ENCODE results near the gene TGM6.

TGM6 gene

GRCh38 chr20:2340136-2340535 is 40.6 kb upstream of the TGM6 start:
- Histone ChIP-seq H3K4me1 (no peaks in the 10 kb centered on the region), H3K9ac (no peak overlapping the region), H2AFZ (no peak overlapping the region), H3K27ac (no peak overlapping the region), H3K36me3 (ENCODE audit: control insufficient read depth, insufficient read depth, low read length) (no peaks in the 10 kb centered on the region), H3K79me2 (no peaks in the 10 kb centered on the region), H3K4me2 (ENCODE audit: low read length) (no peak overlapping the region), H3K27me3 (ENCODE audit: control insufficient read depth, insufficient read depth, low read length) (no peaks in the 10 kb centered on the region), H3K4me3 (ENCODE audit: low read depth, low read length) (no peak overlapping the region), H3K9me3 (ENCODE audit: control insufficient read depth, low read length) (no peaks in the 10 kb centered on the region)
- TF ChIP-seq, protein P1, sequence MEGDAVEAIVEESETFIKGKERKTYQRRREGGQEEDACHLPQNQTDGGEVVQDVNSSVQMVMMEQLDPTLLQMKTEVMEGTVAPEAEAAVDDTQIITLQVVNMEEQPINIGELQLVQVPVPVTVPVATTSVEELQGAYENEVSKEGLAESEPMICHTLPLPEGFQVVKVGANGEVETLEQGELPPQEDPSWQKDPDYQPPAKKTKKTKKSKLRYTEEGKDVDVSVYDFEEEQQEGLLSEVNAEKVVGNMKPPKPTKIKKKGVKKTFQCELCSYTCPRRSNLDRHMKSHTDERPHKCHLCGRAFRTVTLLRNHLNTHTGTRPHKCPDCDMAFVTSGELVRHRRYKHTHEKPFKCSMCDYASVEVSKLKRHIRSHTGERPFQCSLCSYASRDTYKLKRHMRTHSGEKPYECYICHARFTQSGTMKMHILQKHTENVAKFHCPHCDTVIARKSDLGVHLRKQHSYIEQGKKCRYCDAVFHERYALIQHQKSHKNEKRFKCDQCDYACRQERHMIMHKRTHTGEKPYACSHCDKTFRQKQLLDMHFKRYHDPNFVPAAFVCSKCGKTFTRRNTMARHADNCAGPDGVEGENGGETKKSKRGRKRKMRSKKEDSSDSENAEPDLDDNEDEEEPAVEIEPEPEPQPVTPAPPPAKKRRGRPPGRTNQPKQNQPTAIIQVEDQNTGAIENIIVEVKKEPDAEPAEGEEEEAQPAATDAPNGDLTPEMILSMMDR (IDR thresholded peaks at IDR 0.05), result no peak

DNA sequence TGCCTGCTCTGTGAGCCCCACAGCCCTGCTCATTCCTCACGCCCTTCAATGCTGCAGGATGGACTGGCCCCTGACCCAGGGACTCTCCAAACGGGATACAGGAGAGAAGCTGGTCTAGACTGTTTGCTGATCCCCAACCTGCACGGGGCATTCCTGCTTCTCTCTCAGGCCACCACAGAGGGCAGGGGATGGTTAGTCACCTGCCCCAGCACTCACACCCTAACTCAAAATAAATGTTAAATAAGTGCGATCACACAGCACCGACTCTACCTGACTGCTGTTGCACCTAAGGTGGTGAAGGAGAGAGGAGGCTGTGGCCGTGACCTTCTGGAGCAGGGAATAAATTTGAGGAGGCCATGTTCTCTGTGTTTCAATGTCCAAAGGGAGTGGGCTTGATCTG is 39.9 kb upstream of the TGM6 start:
- no peaks in the 10 kb centered on the region for H3K79me2 ChIP-seq
- H3K36me3 ChIP-seq (ENCODE audit: control insufficient read depth, insufficient read depth, low read length), result no peaks in the 10 kb centered on the region
- no peaks in the 10 kb centered on the region for H3K27me3 ChIP-seq (ENCODE audit: control insufficient read depth, insufficient read depth, low read length)
- TF ChIP-seq, protein P1 (IDR thresholded peaks at IDR 0.05), result no peak
- H3K4me1 ChIP-seq, result no peaks in the 10 kb centered on the region
- no peak overlapping the region for H3K27ac ChIP-seq
- H3K4me2 ChIP-seq (ENCODE audit: low read length), result no peak overlapping the region
- no peak overlapping the region for H2AFZ ChIP-seq
- H3K9me3 ChIP-seq (ENCODE audit: control insufficient read depth, low read length), result no peaks in the 10 kb centered on the region
- H3K4me3 ChIP-seq (ENCODE audit: low read depth, low read length), result no peak overlapping the region
- no peak overlapping the region for H3K9ac ChIP-seq

GRCh38 chr20:2341336-2341735 is 39.4 kb upstream of the TGM6 start:
- Histone ChIP-seq H3K9me3 (ENCODE audit: control insufficient read depth, low read length) (no peaks in the 10 kb centered on the region), H3K4me1 (no peaks in the 10 kb centered on the region), H3K4me2 (ENCODE audit: low read length) (no peak overlapping the region), H3K4me3 (ENCODE audit: low read depth, low read length) (no peak overlapping the region), H3K79me2 (no peaks in the 10 kb centered on the region), H3K27ac (no peak overlapping the region), H3K27me3 (ENCODE audit: control insufficient read depth, insufficient read depth, low read length) (no peaks in the 10 kb centered on the region), H3K36me3 (ENCODE audit: control insufficient read depth, insufficient read depth, low read length) (no peaks in the 10 kb centered on the region), H2AFZ (no peak overlapping the region), H3K9ac (no peak overlapping the region)
- TF ChIP-seq, protein P1 (IDR thresholded peaks at IDR 0.05), result no peak

GRCh38 chr20:2342243-2342642 is 38.5 kb upstream of the TGM6 start:
- Histone ChIP-seq H2AFZ (no peak overlapping the region), H3K27ac (no peak overlapping the region), H3K27me3 (ENCODE audit: control insufficient read depth, insufficient read depth, low read length) (no peaks in the 10 kb centered on the region), H3K9me3 (ENCODE audit: control insufficient read depth, low read length) (no peaks in the 10 kb centered on the region), H3K4me1 (no peaks in the 10 kb centered on the region), H3K4me3 (ENCODE audit: low read depth, low read length) (no peak overlapping the region), H3K36me3 (ENCODE audit: control insufficient read depth, insufficient read depth, low read length) (no peaks in the 10 kb centered on the region), H3K79me2 (no peaks in the 10 kb centered on the region), H3K4me2 (ENCODE audit: low read length) (no peak overlapping the region), H3K9ac (no peak overlapping the region)
- TF ChIP-seq, protein P1 (IDR thresholded peaks at IDR 0.05), result no peak

DNA sequence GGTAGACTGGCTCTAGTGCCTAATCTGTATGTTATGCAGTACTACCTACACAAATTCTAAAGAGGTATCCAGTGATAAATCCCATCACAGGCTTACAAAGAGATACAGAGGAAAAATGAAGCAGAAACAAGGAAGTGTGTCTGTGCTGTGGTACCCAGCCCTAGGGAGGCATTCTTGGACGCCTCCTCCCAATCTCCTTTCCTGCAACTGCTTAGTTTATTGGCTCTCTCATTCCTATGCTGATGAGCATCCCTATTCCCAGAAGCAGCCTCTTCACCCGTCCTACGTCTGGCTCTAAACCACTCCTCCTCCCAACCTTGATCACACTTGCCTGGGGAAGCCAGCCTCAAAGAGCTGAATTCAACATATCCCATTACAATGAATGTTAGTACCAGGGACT is 34.5 kb upstream of the TGM6 start:
- H3K4me1 ChIP-seq, result no peaks in the 10 kb centered on the region
- H3K27ac ChIP-seq, result no peak overlapping the region
- H3K27me3 ChIP-seq (ENCODE audit: control insufficient read depth, insufficient read depth, low read length), result peaks cover 3% of the 10 kb centered on the region
- TF ChIP-seq, protein P1 (IDR thresholded peaks at IDR 0.05), result no peak
- H3K36me3 ChIP-seq (ENCODE audit: control insufficient read depth, insufficient read depth, low read length), result no peaks in the 10 kb centered on the region
- H3K9me3 ChIP-seq (ENCODE audit: control insufficient read depth, low read length), result no peaks in the 10 kb centered on the region
- H3K9ac ChIP-seq, result no peak overlapping the region
- H2AFZ ChIP-seq, result no peak overlapping the region
- H3K79me2 ChIP-seq, result no peaks in the 10 kb centered on the region
- H3K4me3 ChIP-seq (ENCODE audit: low read depth, low read length), result no peak overlapping the region
- H3K4me2 ChIP-seq (ENCODE audit: low read length), result no peak overlapping the region

Measured in parathyroid adenoma (tissue), 2 donors.